OCI-LY3 (cell line): ENCODE measurements around the gene CLDN25.
A peak's percentile ranks its signal among the peaks of the same experiment; 100 is the strongest.

Source experiments
- H2AFZ ChIP-seq: fragments of 200-600, 300-600 bp; shearing (Covaris generic); 2 replicates; pipeline ENCODE4 v1.6.0; 2014; ENCODE audit warnings: antibody characterized with exemption, low read depth, low read length
- H3K27ac ChIP-seq: fragments of 200-600, 300-600 bp; sonication (generic); 2 replicates; pipeline ENCODE4 v1.5.1; 2014; ENCODE audit warnings: mild to moderate bottlenecking, low read length, moderate library complexity, mixed read lengths
- H3K27me3 ChIP-seq: fragments of 200-600, 300-600 bp; sonication (generic); 2 replicates; pipeline ENCODE4 v1.6.1; 2014; ENCODE audit warnings: low read depth, low read length, mixed read lengths
- H3K36me3 ChIP-seq: fragments of 200-600, 300-600 bp; sonication (generic); replicated peaks from 2 replicates; pipeline ENCODE3; 2014; ENCODE audit warnings: low read depth, low read length, mixed read lengths
- H3K4me1 ChIP-seq: fragments of 300-600, 200-600 bp; sonication (generic); 2 replicates; pipeline ENCODE4 v1.6.1; 2014; ENCODE audit warnings: low read length, mixed read lengths
- H3K4me2 ChIP-seq: fragments of 200-600, 300-600 bp; sonication (generic); 2 replicates; pipeline ENCODE4 v1.6.1; 2014; ENCODE audit warnings: low read length, mixed read lengths
- H3K4me3 ChIP-seq: fragments of 300-600, 200-600 bp; sonication (generic); 2 replicates; pipeline ENCODE4 v1.5.1; 2014; ENCODE audit warnings: antibody characterized with exemption, mild to moderate bottlenecking, low read length, moderate library complexity
- H3K79me2 ChIP-seq: fragments of 300-600, 200-600 bp; shearing (Covaris generic); 2 replicates; pipeline ENCODE4 v1.6.1; 2014; ENCODE audit warnings: mild to moderate bottlenecking, low read length, mixed read lengths
- H3K9ac ChIP-seq: fragments of 300-600, 200-600 bp; shearing (Covaris generic); 2 replicates; pipeline ENCODE4 v1.6.0; 2014; ENCODE audit warnings: mild to moderate bottlenecking, low read length, moderate library complexity
- H3K9me3 ChIP-seq: fragments of 200-600, 300-600 bp; shearing (Covaris generic); 2 replicates; pipeline ENCODE4 v1.6.1; 2014; ENCODE audit warnings: low read length, mixed read lengths; ENCODE audit not compliant: insufficient read depth
- H4K20me1 ChIP-seq: fragments of 200-600, 300-600 bp; sonication (generic); 2 replicates; pipeline ENCODE4 v1.6.1; 2016; ENCODE audit warnings: low read length, mixed read lengths; ENCODE audit not compliant: insufficient read depth
- CTCF ChIP-seq: fragments of 200-600, 300-600 bp; sonication (generic); IDR thresholded peaks from 2 replicates; pipeline ENCODE4 v1.5.1; 2014; ENCODE audit warnings: antibody characterized with exemption, low read length, low read depth
- EZH2phosphoT487 ChIP-seq: fragments of 200-600 bp; shearing (Covaris generic); IDR thresholded peaks from 2 replicates; pipeline ENCODE4 v1.6.1; 2018; ENCODE audit warnings: antibody characterized with exemption, mixed run types, low read depth

CLDN25 gene

GRCh38 chr11:113789675-113790320 lies 10.2 kb downstream of the CLDN25 start:
- H3K27me3 ChIP-seq: peaks cover 5% of the 10 kb centered on the region; the same call in 1 of the 2 replicates
- no peak overlapping the region for H3K4me3 ChIP-seq
- no peaks in the 10 kb centered on the region for H3K36me3 ChIP-seq
- H3K27ac ChIP-seq: no peak overlapping the region
- H2AFZ ChIP-seq: no peak overlapping the region
- H4K20me1 ChIP-seq: no peaks in the 10 kb centered on the region
- H3K79me2 ChIP-seq: no peaks in the 10 kb centered on the region
- no peaks in the 10 kb centered on the region for H3K9me3 ChIP-seq
- H3K4me2 ChIP-seq: no peak overlapping the region
- no peaks in the 10 kb centered on the region for H3K4me1 ChIP-seq
- no peak overlapping the region for H3K9ac ChIP-seq
- no peak for TF ChIP-seq CTCF
- TF ChIP-seq EZH2phosphoT487: no peak

- Histone ChIP-seq H4K20me1 (0 out of 2 replicates have a peak, but pooled peaks cover 9% of the 10 kb centered on the region), H2AFZ (no peak overlapping the region), H3K4me2 (no peak overlapping the region)
Observed at GRCh38 chr11:113796663-113797259, 17.2 kb downstream of the CLDN25 start.

GRCh38 chr11:113802621-113803020 lies 23.0 kb downstream of the CLDN25 start:
- Histone ChIP-seq H3K9me3 (no peaks in the 10 kb centered on the region), H3K27me3 (no peaks in the 10 kb centered on the region), H4K20me1 (no peaks in the 10 kb centered on the region), H3K4me2 (no peak overlapping the region), H3K27ac (no peak overlapping the region), H2AFZ (no peak overlapping the region), H3K79me2 (no peaks in the 10 kb centered on the region), H3K36me3 (peaks cover 47% of the 10 kb centered on the region), H3K4me3 (no peak overlapping the region), H3K9ac (no peak overlapping the region), H3K4me1 (no peaks in the 10 kb centered on the region)
- TF ChIP-seq EZH2phosphoT487: no peak
- TF ChIP-seq CTCF: no peak

More at GRCh38 chr11:113796663-113797259, 17.2 kb downstream of the CLDN25 start:
- Histone ChIP-seq H3K27ac (no peak overlapping the region), H3K27me3 (no peaks in the 10 kb centered on the region), H3K36me3 (peaks cover 30% of the 10 kb centered on the region), H3K9me3 (no peaks in the 10 kb centered on the region), H3K4me3 (no peak overlapping the region), H3K79me2 (no peaks in the 10 kb centered on the region), H3K9ac (no peak overlapping the region), H3K4me1 (no peaks in the 10 kb centered on the region)
- no peak for TF ChIP-seq EZH2phosphoT487
- TF ChIP-seq CTCF: peak; percentile 60

GRCh38 chr11:113805640-113806039 lies 26.0 kb downstream of the CLDN25 start:
- TF ChIP-seq CTCF (no peak), EZH2phosphoT487 (no peak)
- no peak overlapping the region for H3K4me3 ChIP-seq
- no peaks in the 10 kb centered on the region for H4K20me1 ChIP-seq
- H3K9ac ChIP-seq: no peak overlapping the region
- H3K27ac ChIP-seq: no peak overlapping the region
- no peaks in the 10 kb centered on the region for H3K79me2 ChIP-seq
- no peaks in the 10 kb centered on the region for H3K4me1 ChIP-seq
- H2AFZ ChIP-seq: no peak overlapping the region
- no peaks in the 10 kb centered on the region for H3K9me3 ChIP-seq
- no peak overlapping the region for H3K4me2 ChIP-seq
- H3K36me3 ChIP-seq: peaks cover 44% of the 10 kb centered on the region
- H3K27me3 ChIP-seq: no peaks in the 10 kb centered on the region
